Stomach (tissue), 4 donors: ENCODE results near the gene RPRD1B.

Source experiments
- CTCF ChIP-seq, 7 experiments: fragments of 450-650 bp in 4 of 7; fragments of 200-600 bp in 3 of 7; sonication (generic) in 3 of 7; IDR thresholded peaks; one replicate each; pipeline ENCODE4 v1.5.1; 2016 to 2019; ENCODE audit warnings: antibody characterized with exemption in 7 of 7, control low read depth in 2 of 7, mild to moderate bottlenecking in 1 of 7
- POLR2A ChIP-seq, 4 donors: fragments of 450-650 bp; IDR thresholded peaks; one replicate each; pipeline ENCODE4 v1.6.1; 2016; ENCODE audit warnings: antibody characterized with exemption in 4 of 4, control low read depth in 2 of 4, mild to moderate bottlenecking in 1 of 4, moderate library complexity in 1 of 4

- no peak for TF ChIP-seq POLR2A (IDR thresholded peaks at IDR 0.05)
- peak in 6 of 7 experiments; percentile 45 to 91 (median 78) for TF ChIP-seq CTCF (IDR thresholded peaks at IDR 0.05)
Measured at GRCh38 chr20:38057351-38057972, 23.9 kb downstream of the RPRD1B start.
